BE2C (cell line): ENCODE results near the gene NPFF.

Experiments
- DNase-seq: peaks from one replicate; pipeline ENCODE4 v3.0.0-alpha.2; 2020
- H3K27me3 ChIP-seq: fragments of 250-450 bp; sonication (Bioruptor Pico); 2 replicates; pipeline ENCODE4 v1.5.1; 2020; ENCODE audit warnings: mild to moderate bottlenecking
- H3K36me3 ChIP-seq: fragments of 250-450 bp; sonication (Bioruptor Pico); 2 replicates; pipeline ENCODE4 v1.5.1; 2020; ENCODE audit warnings: mild to moderate bottlenecking
- H3K4me1 ChIP-seq: fragments of 250-450 bp; sonication (Bioruptor Pico); 2 replicates; pipeline ENCODE4 v1.5.1; 2020
- H3K4me3 ChIP-seq: 2 replicates; pipeline ENCODE4 v1.5.1; 2011; ENCODE audit warnings: low read depth, low read length
- H3K9me3 ChIP-seq: fragments of 250-450 bp; sonication (Bioruptor Pico); 2 replicates; pipeline ENCODE4 v1.5.1; 2020
- CTCF ChIP-seq: IDR thresholded peaks from 2 replicates; pipeline ENCODE4 v1.5.1; 2012; ENCODE audit warnings: mild to moderate bottlenecking, low read depth, low read length

NPFF gene

GRCh38 chr12:53507603-53507885 lies 260 bp upstream of the NPFF start:
- no peaks in the 10 kb centered on the region for H3K9me3 ChIP-seq
- no peak for TF ChIP-seq CTCF
- H3K4me3 ChIP-seq, result no peak overlapping the region
- no peak for DNase-seq
- peaks cover 6% of the 10 kb centered on the region for H3K4me1 ChIP-seq
- H3K36me3 ChIP-seq, result peaks cover 31% of the 10 kb centered on the region
- no peaks in the 10 kb centered on the region for H3K27me3 ChIP-seq

GRCh38 chr12:53506450-53506785 lies 866 bp downstream of the NPFF start:
- DNase-seq, result no peak
- H3K9me3 ChIP-seq, result no peaks in the 10 kb centered on the region
- TF ChIP-seq CTCF, result no peak
- no peak overlapping the region for H3K4me3 ChIP-seq
- H3K36me3 ChIP-seq, result peaks cover 31% of the 10 kb centered on the region
- peaks cover 6% of the 10 kb centered on the region for H3K4me1 ChIP-seq
- H3K27me3 ChIP-seq, result no peaks in the 10 kb centered on the region

GRCh38 chr12:53505555-53506449 lies 1.5 kb downstream of the NPFF start:
- no peaks in the 10 kb centered on the region for H3K9me3 ChIP-seq
- no peak for TF ChIP-seq CTCF
- H3K4me1 ChIP-seq, result peaks cover 6% of the 10 kb centered on the region
- no peak overlapping the region for H3K4me3 ChIP-seq
- peaks cover 31% of the 10 kb centered on the region for H3K36me3 ChIP-seq
- no peak for DNase-seq
- H3K27me3 ChIP-seq, result no peaks in the 10 kb centered on the region

GRCh38 chr12:53505086-53505485 lies 2.2 kb downstream of the NPFF start:
- Histone ChIP-seq H3K27me3 (no peaks in the 10 kb centered on the region), H3K36me3 (peaks cover 31% of the 10 kb centered on the region), H3K4me3 (no peak overlapping the region), H3K9me3 (no peaks in the 10 kb centered on the region), H3K4me1 (peaks cover 6% of the 10 kb centered on the region)
- TF ChIP-seq CTCF, result no peak
- DNase-seq, result no peak

- no peaks in the 10 kb centered on the region for H3K27me3 ChIP-seq
- peaks cover 6% of the 10 kb centered on the region for H3K4me1 ChIP-seq
- H3K9me3 ChIP-seq, result no peaks in the 10 kb centered on the region
- H3K36me3 ChIP-seq, result peaks cover 31% of the 10 kb centered on the region
- no peak for DNase-seq
- no peak overlapping the region for H3K4me3 ChIP-seq
- TF ChIP-seq CTCF, result no peak
Observed at GRCh38 chr12:53504004-53504920, 3.0 kb downstream of the NPFF start.
